Bone marrow (tissue), 2 donors: ENCODE measurements around the gene TLE3.
"Not testable (repeated sequence)": the region's sequence is repeated elsewhere in the genome, so short reads cannot be mapped to it uniquely, and the experiment has no call there.

Source experiments
- DNase-seq, 2 donors: peaks; one replicate each; lab custom pipeline; 2025; lab: John Stamatoyannopoulos, UW

TLE3 gene

GRCh38 chr15:70097321-70098152 lies at the start of gene TLE3:
TSS of gene TLE3 (minus strand) at chr15:70097917. CDS start at chr15:70096798, 1,119 bp downstream.
- peak; percentile 93 to 94 for DNase-seq

- DNase-seq, result peak in 1 of 2 donors; percentile 3
Observed at GRCh38 chr15:70147178-70147760, 49.6 kb upstream of the TLE3 start.

- no peak for DNase-seq
Observed at GRCh38 chr15:70146771-70147170, 49.1 kb upstream of the TLE3 start.

GRCh38 chr15:70146162-70146561 lies 48.4 kb upstream of the TLE3 start:
- no peak for DNase-seq

- DNase-seq, result no peak
Observed at GRCh38 chr15:70145261-70145660, 47.5 kb upstream of the TLE3 start.

- peak; percentile 49 to 62 for DNase-seq
Observed at GRCh38 chr15:70142322-70143191, 44.8 kb upstream of the TLE3 start.

GRCh38 chr15:70142072-70142321 lies 44.3 kb upstream of the TLE3 start:
- DNase-seq, result no peak

- DNase-seq, result no peak
Observed at GRCh38 chr15:70141376-70142071, 43.8 kb upstream of the TLE3 start.

- DNase-seq, result peak in 1 of 2 donors; percentile 25
Observed at GRCh38 chr15:70140543-70141375, 43.0 kb upstream of the TLE3 start.

- DNase-seq, result no peak
Observed at GRCh38 chr15:70140025-70140542, 42.4 kb upstream of the TLE3 start.

GRCh38 chr15:70137967-70138366 lies 40.2 kb upstream of the TLE3 start:
- DNase-seq, result no peak

- not testable (repeated sequence) for DNase-seq
Observed at GRCh38 chr15:70137021-70137420, 39.3 kb upstream of the TLE3 start.

- no peak for DNase-seq
Observed at GRCh38 chr15:70133781-70134421, 36.2 kb upstream of the TLE3 start.

GRCh38 chr15:70133296-70133695 lies 35.6 kb upstream of the TLE3 start:
- no peak for DNase-seq

GRCh38 chr15:70132571-70132970 lies 34.9 kb upstream of the TLE3 start:
- DNase-seq, result no peak

GRCh38 chr15:70132139-70132538 lies 34.4 kb upstream of the TLE3 start:
- no peak for DNase-seq

GRCh38 chr15:70128414-70129140 lies 30.9 kb upstream of the TLE3 start:
- no peak for DNase-seq

- DNase-seq, result no peak
Observed at GRCh38 chr15:70127770-70128413, 30.2 kb upstream of the TLE3 start.

- DNase-seq, result no peak
Observed at GRCh38 chr15:70127288-70127746, 29.6 kb upstream of the TLE3 start.
